GM12891 (cell line): ENCODE measurements around the gene LRRC70.
A peak's percentile ranks its signal among the peaks of the same experiment; 100 is the strongest.

ENCODE experiments used
- PAX5 ChIP-seq: IDR thresholded peaks from 2 replicates; pipeline ENCODE4 v1.6.1; 2011; ENCODE audit warnings: low read length, moderate library complexity, mild to moderate bottlenecking; ENCODE audit not compliant: insufficient read depth, severe bottlenecking
- POLR2A ChIP-seq: IDR thresholded peaks from 2 replicates; pipeline ENCODE4 v1.6.1; 2011; ENCODE audit warnings: low read depth, low read length, control low read depth
- POLR2AphosphoS5 ChIP-seq: IDR thresholded peaks from 2 replicates; pipeline ENCODE4 v1.6.1; 2011; ENCODE audit warnings: low read depth, low read length, control low read depth
- SPI1 ChIP-seq: IDR thresholded peaks from 2 replicates; pipeline ENCODE4 v1.6.1; 2011; ENCODE audit warnings: low read depth, low read length, control low read depth
- TAF1 ChIP-seq: IDR thresholded peaks from 2 replicates; pipeline ENCODE4 v1.6.1; 2011; ENCODE audit warnings: low read depth, low read length, control low read depth

DNA sequence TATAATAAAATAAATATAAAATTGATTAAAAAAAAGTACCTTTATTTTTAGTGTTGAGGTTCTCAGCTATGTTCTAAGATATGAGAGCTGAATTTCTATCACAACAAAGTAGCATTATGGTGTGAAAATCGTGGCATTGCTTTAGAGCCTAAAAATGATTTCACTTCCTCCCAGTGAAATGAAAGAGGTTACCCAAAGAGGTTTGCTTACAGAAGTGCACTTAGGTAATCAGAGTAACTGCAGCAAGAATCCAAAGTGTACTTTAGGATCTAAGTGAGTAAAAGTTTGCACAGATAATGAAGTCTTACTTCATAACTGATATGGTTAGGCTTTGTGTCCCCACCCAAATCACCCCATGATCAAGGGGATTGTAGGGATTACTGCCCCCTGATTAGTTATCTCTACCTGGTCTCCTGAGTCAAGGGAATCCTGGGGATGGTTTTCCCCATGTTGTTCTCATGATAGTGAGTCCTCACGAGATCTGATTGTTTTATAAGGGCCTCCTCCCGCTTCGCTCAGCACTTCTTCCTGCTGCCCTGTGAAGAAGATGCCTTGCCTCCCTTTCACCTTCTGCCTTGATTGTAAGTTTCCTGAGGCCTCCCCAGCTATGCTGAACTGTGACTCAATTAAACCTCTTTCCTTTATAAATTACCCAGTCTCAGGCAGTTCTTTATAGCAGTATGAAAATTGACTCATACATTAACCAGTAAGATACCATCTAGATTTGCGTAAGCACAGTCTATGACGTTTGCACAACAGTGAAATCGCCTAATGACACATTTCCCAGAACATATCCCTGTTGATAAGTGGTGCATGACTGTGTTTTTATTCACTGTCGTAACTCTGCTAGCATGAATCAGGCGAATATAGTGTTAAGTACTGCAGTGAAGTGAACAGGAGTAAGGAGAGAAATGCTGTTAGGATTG lies 40.3 kb upstream of the LRRC70 start:
- TF ChIP-seq POLR2AphosphoS5, result no peak
- no peak for TF ChIP-seq TAF1
- TF ChIP-seq POLR2A, result no peak
- TF ChIP-seq PAX5, result no peak
- peak; percentile 75 for TF ChIP-seq SPI1
